Pons (tissue), 1 donor: ENCODE data around the gene ADARB2.
"Not testable (repeated sequence)": the region's sequence is repeated elsewhere in the genome, so short reads cannot be mapped to it uniquely, and the experiment has no call there.

ENCODE experiments used
- DNase-seq: peaks from one replicate; pipeline ENCODE4 v3.0.0-alpha.2; 2016; ENCODE audit warnings: low spot score

Gene ADARB2

GRCh38 chr10:1737222-1738061 is at the start of gene ADARB2:
TSS of gene ADARB2 (minus strand) at chr10:1737525.
- peak; percentile 80 for DNase-seq

GRCh38 chr10:1785835-1786234 is 48.5 kb upstream of the ADARB2 start:
- DNase-seq: no peak

GRCh38 chr10:1782841-1783240 is 45.5 kb upstream of the ADARB2 start:
- DNase-seq: no peak

GRCh38 chr10:1779796-1780195 is 42.5 kb upstream of the ADARB2 start:
- no peak for DNase-seq

GRCh38 chr10:1778375-1778969 is 41.1 kb upstream of the ADARB2 start:
- no peak for DNase-seq

GRCh38 chr10:1776127-1776662 is 38.9 kb upstream of the ADARB2 start:
- DNase-seq: no peak

- no peak for DNase-seq
Measured at GRCh38 chr10:1774796-1775195, 37.5 kb upstream of the ADARB2 start.

- DNase-seq: not testable (repeated sequence)
Measured at GRCh38 chr10:1773204-1773603, 35.9 kb upstream of the ADARB2 start.

- no peak for DNase-seq
Measured at GRCh38 chr10:1766049-1766448, 28.7 kb upstream of the ADARB2 start.

- DNase-seq: no peak
Measured at GRCh38 chr10:1762076-1762475, 24.8 kb upstream of the ADARB2 start.

GRCh38 chr10:1754506-1755153 is 17.3 kb upstream of the ADARB2 start:
- DNase-seq: peak; percentile 91

GRCh38 chr10:1752153-1752552 is 14.8 kb upstream of the ADARB2 start:
- no peak for DNase-seq

- DNase-seq: no peak
Measured at GRCh38 chr10:1747590-1748157, 10.3 kb upstream of the ADARB2 start.

- DNase-seq: no peak
Measured at GRCh38 chr10:1746796-1747195, 9.5 kb upstream of the ADARB2 start.

- DNase-seq: no peak
Measured at GRCh38 chr10:1745780-1746456, 8.6 kb upstream of the ADARB2 start.

GRCh38 chr10:1744524-1744923 is 7.2 kb upstream of the ADARB2 start:
- DNase-seq: no peak

GRCh38 chr10:1743141-1743540 is 5.8 kb upstream of the ADARB2 start:
- no peak for DNase-seq

GRCh38 chr10:1741450-1741849 is 4.1 kb upstream of the ADARB2 start:
- no peak for DNase-seq

- peak; percentile 49 for DNase-seq
Measured at GRCh38 chr10:1739751-1740150, 2.4 kb upstream of the ADARB2 start.

- DNase-seq: no peak
Measured at GRCh38 chr10:1738950-1739349, 1.6 kb upstream of the ADARB2 start.

GRCh38 chr10:1736972-1737221 is 428 bp downstream of the ADARB2 start:
- no peak for DNase-seq
